Measurements from ENCODE around the gene TAS1R1.

The TAS1R1 gene

DNA sequence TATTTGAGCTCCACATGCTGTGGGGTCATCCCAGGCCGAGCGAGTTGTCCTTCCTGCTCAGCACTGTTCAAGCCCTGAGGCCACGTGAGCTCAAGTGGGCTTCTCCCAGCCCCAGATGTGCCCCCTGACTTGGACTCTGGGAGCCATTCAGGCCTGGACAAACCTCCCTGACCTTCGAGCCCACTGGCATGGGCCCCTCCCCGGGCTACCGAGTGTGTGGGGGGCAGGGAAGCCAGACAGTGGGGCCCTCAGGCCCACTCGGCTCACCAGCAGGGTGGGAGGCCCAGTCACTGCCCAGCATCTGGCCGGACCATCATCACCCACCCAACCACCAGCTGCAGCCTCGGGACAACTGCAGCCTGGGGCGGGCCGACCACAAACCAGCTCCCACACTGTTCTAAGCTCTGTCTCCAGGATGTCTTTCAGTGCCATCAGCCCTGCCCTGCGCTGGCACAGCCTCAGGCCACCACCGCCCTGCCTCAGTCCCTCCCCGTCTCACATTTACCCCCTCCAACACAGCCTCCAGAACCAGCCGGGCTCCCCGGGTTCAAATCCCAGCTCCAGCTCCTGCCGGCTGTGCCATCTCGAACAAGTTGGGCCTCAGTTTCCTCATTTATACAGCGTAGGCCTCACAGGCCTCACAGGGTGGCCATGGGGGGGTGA, 42.7 kb upstream of the TAS1R1 start:
- H3K4me3 ChIP-seq (ENCODE audit: low read length) = no peak overlapping the region
- TF ChIP-seq, protein P1, sequence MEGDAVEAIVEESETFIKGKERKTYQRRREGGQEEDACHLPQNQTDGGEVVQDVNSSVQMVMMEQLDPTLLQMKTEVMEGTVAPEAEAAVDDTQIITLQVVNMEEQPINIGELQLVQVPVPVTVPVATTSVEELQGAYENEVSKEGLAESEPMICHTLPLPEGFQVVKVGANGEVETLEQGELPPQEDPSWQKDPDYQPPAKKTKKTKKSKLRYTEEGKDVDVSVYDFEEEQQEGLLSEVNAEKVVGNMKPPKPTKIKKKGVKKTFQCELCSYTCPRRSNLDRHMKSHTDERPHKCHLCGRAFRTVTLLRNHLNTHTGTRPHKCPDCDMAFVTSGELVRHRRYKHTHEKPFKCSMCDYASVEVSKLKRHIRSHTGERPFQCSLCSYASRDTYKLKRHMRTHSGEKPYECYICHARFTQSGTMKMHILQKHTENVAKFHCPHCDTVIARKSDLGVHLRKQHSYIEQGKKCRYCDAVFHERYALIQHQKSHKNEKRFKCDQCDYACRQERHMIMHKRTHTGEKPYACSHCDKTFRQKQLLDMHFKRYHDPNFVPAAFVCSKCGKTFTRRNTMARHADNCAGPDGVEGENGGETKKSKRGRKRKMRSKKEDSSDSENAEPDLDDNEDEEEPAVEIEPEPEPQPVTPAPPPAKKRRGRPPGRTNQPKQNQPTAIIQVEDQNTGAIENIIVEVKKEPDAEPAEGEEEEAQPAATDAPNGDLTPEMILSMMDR (conservative IDR thresholded peaks at IDR 0.05; ENCODE audit: low read depth, low read length) = no peak
- no peak for DNase-seq (ENCODE audit: low read depth)

DNA sequence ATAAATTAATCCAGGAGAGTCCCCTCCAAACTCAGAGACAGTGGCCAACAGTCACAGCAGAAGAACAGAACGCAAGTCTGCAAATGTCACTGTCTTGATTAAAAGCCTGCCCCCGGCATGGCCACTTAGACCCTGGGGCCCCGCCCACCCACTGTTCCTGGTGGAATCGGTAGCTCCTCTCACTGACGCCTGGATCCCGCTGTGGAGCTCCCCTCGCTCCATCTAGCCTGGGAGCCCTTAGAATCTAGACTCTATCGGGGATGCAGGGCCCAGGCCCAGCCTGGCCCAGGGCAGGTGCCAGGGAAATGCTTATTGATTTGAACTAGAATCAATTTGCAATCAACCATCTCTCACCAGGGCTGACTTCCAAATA, 42.2 kb upstream of the TAS1R1 start:
- no peak for DNase-seq (ENCODE audit: low read depth)
- no peak overlapping the region for H3K4me3 ChIP-seq (ENCODE audit: low read length)
- TF ChIP-seq, protein P1 (conservative IDR thresholded peaks at IDR 0.05; ENCODE audit: low read depth, low read length) = no peak

DNA sequence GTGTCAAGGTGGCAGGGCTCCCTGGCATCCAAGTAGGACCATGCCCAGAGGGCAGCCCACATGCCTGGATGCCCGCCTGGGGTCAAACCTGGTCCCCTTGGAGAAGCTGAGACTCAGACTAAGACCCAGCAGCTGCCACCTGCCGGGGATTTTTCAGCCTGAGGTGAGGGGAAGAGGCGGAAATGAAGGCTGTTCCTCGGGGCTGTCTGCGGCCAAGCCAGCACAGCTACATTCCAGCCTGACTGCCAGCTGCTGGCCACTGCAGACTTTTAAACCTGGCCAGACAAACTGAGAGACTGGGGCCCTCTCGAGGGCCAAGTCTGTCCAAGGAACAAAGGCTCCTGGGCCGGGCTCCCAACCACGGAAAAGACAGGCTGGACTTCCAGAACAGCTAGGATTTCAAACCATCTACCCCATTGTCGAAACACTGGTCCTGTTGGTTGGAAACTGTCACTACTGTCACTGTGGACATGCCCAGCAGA, 41.7 kb upstream of the TAS1R1 start:
- DNase-seq (ENCODE audit: low read depth) = no peak
- TF ChIP-seq, protein P1 (conservative IDR thresholded peaks at IDR 0.05; ENCODE audit: low read depth, low read length) = no peak
- H3K4me3 ChIP-seq (ENCODE audit: low read length) = no peak overlapping the region

DNA sequence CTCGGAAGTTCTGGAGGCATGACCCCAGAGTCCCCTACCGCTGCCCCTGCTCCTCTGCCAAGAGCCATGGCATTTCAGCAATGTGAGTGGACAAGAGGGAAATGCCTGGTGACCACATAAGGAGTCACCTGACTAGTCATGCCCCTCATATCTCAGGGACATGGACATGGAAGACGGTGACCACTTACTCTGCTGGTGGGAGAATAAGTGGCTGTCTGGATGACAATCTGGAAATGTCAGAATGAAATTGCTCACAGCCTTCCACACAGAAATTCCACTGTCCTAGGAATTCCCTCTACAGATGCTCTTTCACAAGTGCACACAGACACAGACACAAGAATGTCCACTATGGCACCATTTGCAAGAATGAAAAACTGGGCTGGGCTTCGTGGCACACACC, 39.3 kb upstream of the TAS1R1 start:
- DNase-seq (ENCODE audit: low read depth) = no peak
- no peak overlapping the region for H3K4me3 ChIP-seq (ENCODE audit: low read length)
- TF ChIP-seq, protein P1 (conservative IDR thresholded peaks at IDR 0.05; ENCODE audit: low read depth, low read length) = no peak

DNA sequence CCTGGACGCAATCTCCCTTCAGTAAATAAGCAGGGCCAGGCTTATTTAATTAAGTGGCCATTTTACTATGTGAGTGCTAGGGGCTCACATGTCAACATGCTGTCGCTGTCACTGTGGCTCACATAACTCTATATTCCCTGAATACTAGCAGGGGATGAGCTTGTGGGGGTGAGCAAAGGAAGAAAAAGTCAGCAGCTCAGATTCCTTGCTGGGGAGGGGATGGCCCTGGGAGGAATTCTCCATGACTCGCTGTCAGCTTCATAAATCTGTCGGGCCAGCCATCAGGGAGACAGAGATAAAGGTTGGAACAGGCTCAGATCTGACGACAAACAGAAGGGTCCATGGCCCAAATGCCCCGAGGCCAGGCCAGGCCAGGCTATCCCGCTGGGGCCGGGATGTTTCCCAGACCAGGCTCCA, 37.7 kb upstream of the TAS1R1 start:
- no peak for DNase-seq (ENCODE audit: low read depth)
- no peak overlapping the region for H3K4me3 ChIP-seq (ENCODE audit: low read length)
- TF ChIP-seq, protein P1 (conservative IDR thresholded peaks at IDR 0.05; ENCODE audit: low read depth, low read length) = no peak

DNA sequence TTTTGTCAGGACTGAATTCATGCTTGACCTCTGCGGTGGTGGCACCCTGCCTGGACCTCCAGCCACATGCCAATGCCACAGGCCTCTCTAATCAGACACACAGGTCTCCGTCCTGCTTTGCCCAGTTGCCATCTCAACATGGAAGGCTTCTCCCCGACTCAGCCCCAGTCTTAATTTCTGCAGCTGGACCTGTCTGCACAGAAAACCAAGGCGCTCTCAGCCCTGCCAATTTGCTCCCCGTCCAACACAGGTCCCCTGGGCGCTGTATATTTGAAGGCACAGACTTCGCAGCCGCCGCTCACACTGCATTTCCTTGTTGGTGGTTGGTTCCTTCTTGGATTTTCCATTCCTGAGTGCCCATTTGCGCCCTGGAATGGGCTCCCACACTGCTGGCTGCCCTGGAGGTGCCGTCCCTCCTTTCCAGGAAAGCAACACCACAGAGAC, 35.6 kb upstream of the TAS1R1 start:
- no peak for DNase-seq (ENCODE audit: low read depth)
- no peak overlapping the region for H3K4me3 ChIP-seq (ENCODE audit: low read length)
- TF ChIP-seq, protein P1 (conservative IDR thresholded peaks at IDR 0.05; ENCODE audit: low read depth, low read length) = no peak

DNA sequence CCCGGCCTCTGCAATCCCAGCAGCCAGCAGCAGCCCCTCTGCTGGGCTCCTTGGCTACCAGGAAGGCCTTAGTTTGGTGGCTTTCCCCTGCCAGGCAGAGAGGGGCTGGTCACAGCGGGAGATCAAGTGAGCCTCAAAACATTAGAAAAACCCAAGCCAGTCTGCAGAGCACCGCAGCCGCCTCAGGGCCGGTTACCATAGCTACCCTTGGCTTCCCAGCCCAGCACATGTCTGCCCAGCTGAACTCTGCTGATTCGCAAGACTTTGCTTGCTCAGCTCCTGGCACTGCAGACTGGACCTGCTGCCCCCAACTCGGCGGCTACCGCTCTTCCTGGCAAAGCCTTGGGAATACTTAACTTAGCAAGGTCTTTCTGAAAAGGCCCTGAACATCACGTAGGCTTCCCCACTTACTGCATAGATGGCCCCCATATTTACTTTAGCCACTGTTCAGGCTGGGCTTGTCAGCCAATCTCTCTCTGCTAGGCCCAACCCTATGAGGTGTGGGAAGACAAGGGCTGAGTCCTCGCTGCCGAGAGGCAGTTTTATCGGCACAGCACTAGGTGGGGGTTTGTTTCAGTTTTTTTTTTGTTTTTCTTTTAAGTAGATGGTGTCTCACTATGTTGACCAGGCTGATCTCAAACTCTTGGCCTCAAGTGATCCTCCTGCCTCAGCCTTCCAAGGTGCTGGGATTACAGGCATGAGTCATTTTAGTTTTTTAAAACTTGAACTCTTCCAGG, 35.0 kb upstream of the TAS1R1 start:
- DNase-seq (ENCODE audit: low read depth) = peak; percentile 81
- no peak overlapping the region for H3K4me3 ChIP-seq (ENCODE audit: low read length)
- TF ChIP-seq, protein P1 (conservative IDR thresholded peaks at IDR 0.05; ENCODE audit: low read depth, low read length) = no peak

Data from retinal pigment epithelial cell (primary cell).